Measurements from ENCODE around the gene LCK. TPM values are rescaled to one million over a fixed set of nuclear protein-coding genes. Genes with fewer than 3 reads are reported as not detected.
A peak's percentile ranks its signal among the peaks of the same experiment; 100 is the strongest.

The LCK gene
- total and polyA plus RNA-seq, 7 donors: 0.36 to 37.3 (median 0.87) TPM; not detected in 1

GRCh38 chr1:32242341-32242851 is 8.7 kb upstream of the LCK start:
- DNase-seq: peak; percentile 67
- Histone ChIP-seq H3K4me3 (no peak overlapping the region), H3K27ac (peak overlapping the region in 1 of 4 donors; percentile 81), H3K36me3 (no peaks in the 10 kb centered on the region), H3K4me1 (peaks cover 0 to 43% (median 29%) of the 10 kb centered on the region in 4 donors), H3K9me3 (no peaks in the 10 kb centered on the region), H3K27me3 (no peaks in the 10 kb centered on the region)
- intact Hi-C loops (cut with DNase I): no loop called here
- TF ChIP-seq POLR2A (IDR thresholded peaks at IDR 0.05) (no peak), CTCF (IDR thresholded peaks at IDR 0.05) (no peak), POLR2AphosphoS5 (IDR thresholded peaks at IDR 0.05) (no peak), EP300 (IDR thresholded peaks at IDR 0.05) (no peak)
- WGBS, 2 donors: 42 to 49% methylated on average over 7 of the region's 7 CpGs

- H3K36me3 ChIP-seq: no peaks in the 10 kb centered on the region
- H3K27me3 ChIP-seq: no peaks in the 10 kb centered on the region
- WGBS, 2 donors: 50 to 58% methylated on average over 3 of the region's 3 CpGs
- peaks cover 0 to 35% (median 19%) of the 10 kb centered on the region in 4 donors for H3K4me1 ChIP-seq
- no peaks in the 10 kb centered on the region for H3K9me3 ChIP-seq
- peak; percentile 77 for DNase-seq
- no peak within 1 kb of the TSS for H3K4me3 ChIP-seq
- intact Hi-C loops (cut with DNase I): no loop called here
- TF ChIP-seq POLR2AphosphoS5 (IDR thresholded peaks at IDR 0.05) (peak in 3 of 4 donors; percentile 24 to 72 (median 35)), EP300 (IDR thresholded peaks at IDR 0.05) (peak in 1 of 4 donors; percentile 9), CTCF (IDR thresholded peaks at IDR 0.05) (no peak), POLR2A (IDR thresholded peaks at IDR 0.05) (no peak)
- H3K27ac ChIP-seq: peak within 1 kb of the TSS; percentile 45 to 74 (median 52)
Observed at GRCh38 chr1:32246888-32247273, 4.2 kb upstream of the LCK start, which contains the start of gene FAM167B. TSS of gene FAM167B (plus strand) at chr1:32247222. CDS start at chr1:32247422, 200 bp downstream.

GRCh38 chr1:32247452-32247851 is 3.6 kb upstream of the LCK start:
- Histone ChIP-seq H3K27me3 (no peaks in the 10 kb centered on the region), H3K9me3 (no peaks in the 10 kb centered on the region), H3K36me3 (no peaks in the 10 kb centered on the region), H3K4me1 (peaks cover 0 to 30% (median 18%) of the 10 kb centered on the region in 4 donors), H3K4me3 (no peak overlapping the region), H3K27ac (peak overlapping the region; percentile 42 to 74 (median 51))
- 89% methylated on average over 12 of the region's 12 CpGs for WGBS, 2 donors
- intact Hi-C loops (cut with DNase I): no loop called here
- TF ChIP-seq POLR2AphosphoS5 (IDR thresholded peaks at IDR 0.05) (no peak), EP300 (IDR thresholded peaks at IDR 0.05) (no peak), POLR2A (IDR thresholded peaks at IDR 0.05) (no peak), CTCF (IDR thresholded peaks at IDR 0.05) (no peak)
- DNase-seq: peak; percentile 65

- intact Hi-C loops (cut with DNase I): no loop called here
- H3K27me3 ChIP-seq: no peaks in the 10 kb centered on the region
- H3K4me3 ChIP-seq: no peak overlapping the region
- peak; percentile 90 for DNase-seq
- H3K9me3 ChIP-seq: no peaks in the 10 kb centered on the region
- 6 to 9% methylated on average over 31 of the region's 31 CpGs for WGBS, 2 donors
- no peaks in the 10 kb centered on the region for H3K36me3 ChIP-seq
- TF ChIP-seq CTCF (IDR thresholded peaks at IDR 0.05) (peak in 3 of 4 experiments; percentile 43 to 75 (median 62)), POLR2A (IDR thresholded peaks at IDR 0.05) (no peak), POLR2AphosphoS5 (IDR thresholded peaks at IDR 0.05) (peak in 1 of 4 donors; percentile 42), EP300 (IDR thresholded peaks at IDR 0.05) (no peak)
- peak overlapping the region in 3 of 4 donors; percentile 42 to 74 (median 57) for H3K27ac ChIP-seq
- peaks cover 0 to 25% (median 18%) of the 10 kb centered on the region in 4 donors for H3K4me1 ChIP-seq
Observed at GRCh38 chr1:32247983-32248889, 2.8 kb upstream of the LCK start.
